GM12878 (cell line): ENCODE results near the gene CYB5RL. TPM values are rescaled to one million over a fixed set of nuclear protein-coding genes. Genes with fewer than 3 reads are reported as not detected.

Experiments used
- CHD1 ChIP-seq: IDR thresholded peaks from 2 replicates; pipeline ENCODE4 v1.6.1; 2012; ENCODE audit warnings: low read depth, low read length, improper control_type of control experiment
- HDAC2 ChIP-seq: fragments of 200-600 bp; sonication (generic); IDR thresholded peaks from 2 replicates; pipeline ENCODE4 v1.6.1; 2017
- NBN ChIP-seq: fragments of 450-650 bp; IDR thresholded peaks from 2 replicates; pipeline ENCODE4 v1.6.1; 2016
- SMAD1 ChIP-seq: fragments of 450-650 bp; IDR thresholded peaks from 2 replicates; pipeline ENCODE4 v1.6.1; 2018; ENCODE audit warnings: mild to moderate bottlenecking, low read depth; ENCODE audit not compliant: partially characterized antibody
- ZBTB40 ChIP-seq: fragments of 450-650 bp; IDR thresholded peaks from 2 replicates; pipeline ENCODE4 v1.6.1; 2016; ENCODE audit warnings: mild to moderate bottlenecking, moderate library complexity, borderline replicate concordance
- polyA plus RNA-seq, 11 experiments: library from polyadenylated mRNA; depleted of rRNA in 4 of 11; unstranded in 6 of 11; stranded (reverse) in 5 of 11; fragments of >200 nt; fragmentation: Nextera tagmentation in 4 of 11; fragmentation: Illumina TruSeq in 1 of 11; extraction: Ambion mirVana in 4 of 11; extraction: Trizol in 1 of 11; gene quantifications; 1 replicate in 1 of 11; 2 replicates in 10 of 11; pipeline versions ENCODE4 v1.2.1 to v1.2.3, GENCODE V29; 2011 to 2016; ENCODE audit warnings: inconsistent platforms in 2 of 11, missing spikeins in 2 of 11, low read depth in 1 of 11
- total RNA-seq, 4 experiments: library from RNA; depleted of rRNA in 3 of 4; stranded (reverse); fragments of >200 nt in 3 of 4; fragmentation: Illumina TruSeq in 1 of 4; extraction: Trizol in 1 of 4; gene quantifications; 2 replicates each; pipeline versions ENCODE4 v1.2.1 to v1.2.3, GENCODE V29; 2013 to 2021
- TF ChIP-seq, protein P1 (sequence below), 3 experiments: IDR thresholded peaks in 2 of 3; conservative IDR thresholded peaks in 1 of 3; 2 replicates each; pipeline ENCODE4 v1.5.1; 2011; ENCODE audit warnings: low read depth in 3 of 3, low read length in 3 of 3, mild to moderate bottlenecking in 3 of 3, control low read depth in 2 of 3, moderate library complexity in 2 of 3, inconsistent platforms in 1 of 3, mixed read lengths in 1 of 3; ENCODE audit not compliant: control insufficient read depth in 2 of 3, insufficient read depth in 1 of 3; ENCODE audit errors: extremely low read depth in 1 of 3

Gene CYB5RL
- total and polyA plus RNA-seq, 10 of the 15 experiments (the other 5 are each of a cell fraction or from before 2014, with no cell fraction given), result 3.1 to 8.7 (median 7.2) TPM

GRCh38 chr1:54199765-54200518 is at the start of gene CYB5RL, which contains the start of gene MRPL37 (continued):
- TF ChIP-seq ZBTB40, result no peak
- peak; percentile 59; the same call in 1 of the 2 replicates for TF ChIP-seq HDAC2
- no peak for TF ChIP-seq SMAD1
- TF ChIP-seq CHD1, result 0 out of 2 replicates have a peak, but pooled peaks have one; percentile 37
- TF ChIP-seq, protein P1, sequence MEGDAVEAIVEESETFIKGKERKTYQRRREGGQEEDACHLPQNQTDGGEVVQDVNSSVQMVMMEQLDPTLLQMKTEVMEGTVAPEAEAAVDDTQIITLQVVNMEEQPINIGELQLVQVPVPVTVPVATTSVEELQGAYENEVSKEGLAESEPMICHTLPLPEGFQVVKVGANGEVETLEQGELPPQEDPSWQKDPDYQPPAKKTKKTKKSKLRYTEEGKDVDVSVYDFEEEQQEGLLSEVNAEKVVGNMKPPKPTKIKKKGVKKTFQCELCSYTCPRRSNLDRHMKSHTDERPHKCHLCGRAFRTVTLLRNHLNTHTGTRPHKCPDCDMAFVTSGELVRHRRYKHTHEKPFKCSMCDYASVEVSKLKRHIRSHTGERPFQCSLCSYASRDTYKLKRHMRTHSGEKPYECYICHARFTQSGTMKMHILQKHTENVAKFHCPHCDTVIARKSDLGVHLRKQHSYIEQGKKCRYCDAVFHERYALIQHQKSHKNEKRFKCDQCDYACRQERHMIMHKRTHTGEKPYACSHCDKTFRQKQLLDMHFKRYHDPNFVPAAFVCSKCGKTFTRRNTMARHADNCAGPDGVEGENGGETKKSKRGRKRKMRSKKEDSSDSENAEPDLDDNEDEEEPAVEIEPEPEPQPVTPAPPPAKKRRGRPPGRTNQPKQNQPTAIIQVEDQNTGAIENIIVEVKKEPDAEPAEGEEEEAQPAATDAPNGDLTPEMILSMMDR (IDR thresholded peaks at IDR 0.05 in 2 of 3, conservative IDR thresholded peaks at IDR 0.05 in 1 of 3; ENCODE audit: control insufficient read depth in 2 of 3, extremely low read depth in 1 of 3, insufficient read depth in 1 of 3, low read depth in 3 of 3, low read length in 3 of 3), result no peak
- no peak for TF ChIP-seq NBN
